ENCODE data around the gene PLEKHH2.

PLEKHH2 gene

DNA sequence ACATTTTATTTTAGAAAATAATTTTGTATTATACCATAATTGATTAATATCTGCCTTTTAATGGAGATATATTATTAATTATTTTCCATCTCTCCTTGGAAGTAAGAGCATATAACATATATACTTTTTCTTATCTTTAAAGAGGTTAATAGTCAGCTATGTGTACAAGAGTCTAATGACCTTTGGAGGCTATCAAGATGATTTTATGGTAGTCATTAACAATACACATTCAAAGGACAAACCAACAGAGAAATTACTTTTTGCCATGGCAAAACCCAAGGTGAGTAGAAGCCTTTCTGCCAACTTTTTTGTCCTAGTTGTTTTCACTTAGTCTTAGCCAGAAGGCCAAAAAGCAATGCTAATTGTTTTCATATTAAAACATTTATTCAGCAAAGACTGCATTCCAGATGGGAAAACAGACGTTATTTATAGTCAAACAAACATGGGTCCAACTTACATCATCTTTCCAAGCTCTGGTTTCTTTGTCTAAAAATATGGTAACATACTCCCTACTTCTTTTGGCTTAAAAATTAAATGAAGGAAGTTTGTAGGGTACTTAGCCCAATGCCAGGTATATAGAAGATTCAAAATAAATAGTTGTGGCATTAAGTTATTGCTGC, 127.1 kb downstream of the PLEKHH2 start:
- no peak for DNase-seq

DNA sequence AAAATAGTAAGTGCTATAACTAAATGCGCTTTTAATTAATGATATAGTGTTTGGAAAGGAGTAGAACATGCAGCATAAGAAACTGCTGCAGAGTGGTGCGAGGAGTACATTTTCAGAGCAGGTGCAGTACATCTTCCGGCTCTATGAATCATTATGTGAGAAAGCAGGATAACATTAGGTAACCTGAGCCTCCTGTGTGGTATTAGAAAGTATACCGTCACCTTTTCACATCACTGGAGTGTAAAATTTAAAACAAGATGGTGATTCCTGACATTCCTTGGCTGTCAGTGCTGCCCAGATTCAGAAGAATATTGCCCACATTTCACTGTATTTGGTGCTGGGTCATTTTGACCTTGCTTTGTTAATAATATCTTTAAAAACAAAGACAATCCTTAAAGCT, 128.9 kb downstream of the PLEKHH2 start:
- no peak for DNase-seq

DNA sequence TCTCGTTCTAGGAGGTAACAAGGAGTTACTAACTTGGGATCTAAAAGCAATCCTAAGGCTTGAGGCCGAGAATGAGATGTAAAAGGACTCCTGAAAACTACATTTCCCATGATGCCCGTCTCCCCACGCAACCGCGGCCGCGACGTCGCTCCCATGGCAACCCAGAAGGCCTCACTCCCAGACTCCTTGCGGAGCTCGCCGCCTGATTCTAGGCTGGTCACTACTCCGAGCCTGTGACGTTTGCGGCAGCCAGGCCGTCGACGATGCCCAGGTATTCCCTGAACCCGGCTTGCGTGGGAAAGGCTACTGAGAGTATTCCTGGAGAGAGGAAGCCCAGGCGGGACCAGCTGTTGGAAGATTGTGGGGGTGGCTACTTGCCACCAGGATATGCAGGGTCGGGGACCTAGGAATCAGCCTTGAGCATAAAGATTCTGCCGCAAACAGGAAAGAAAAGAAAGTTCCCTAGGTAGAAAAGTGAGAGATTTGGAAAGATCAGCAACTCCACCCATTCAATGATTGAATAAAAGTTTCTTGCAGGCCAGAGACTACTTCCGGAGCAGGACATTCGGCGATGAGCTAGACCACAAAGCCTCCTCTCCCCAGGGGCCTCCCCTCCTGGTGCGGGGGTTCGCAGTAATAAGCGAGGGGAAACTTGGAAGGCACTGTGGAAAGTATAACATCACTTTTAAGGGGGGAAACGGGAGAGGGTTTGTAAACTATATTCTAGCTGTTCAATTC, 137.0 kb downstream of the PLEKHH2 start, which contains the start of gene DYNC2LI1:
Gene DYNC2LI1 (plus strand): TSS at position 164 of the 738 bp plus-strand sequence. CDS start 100 bp downstream, at position 264.
- peak; percentile 77 for DNase-seq

DNA sequence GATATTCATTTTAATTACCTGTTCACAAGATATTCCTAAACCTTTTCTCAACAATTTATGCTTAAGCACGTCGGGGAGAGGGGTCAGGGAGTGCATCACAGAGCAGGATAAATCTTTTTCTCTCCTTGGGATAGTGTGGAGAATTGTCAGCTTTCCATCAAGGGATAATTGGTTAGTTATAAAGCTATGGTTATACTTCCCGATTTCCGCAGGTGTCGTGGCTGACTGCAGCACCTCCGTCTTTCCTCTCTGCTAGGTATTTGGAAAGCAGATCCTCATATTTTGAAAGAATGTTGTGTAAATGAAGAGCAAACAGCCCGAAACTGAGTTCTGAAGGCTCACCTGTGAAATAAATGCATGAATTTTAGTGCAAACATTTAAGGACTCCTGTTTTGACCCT, 137.6 kb downstream of the PLEKHH2 start:
- DNase-seq = no peak

DNA sequence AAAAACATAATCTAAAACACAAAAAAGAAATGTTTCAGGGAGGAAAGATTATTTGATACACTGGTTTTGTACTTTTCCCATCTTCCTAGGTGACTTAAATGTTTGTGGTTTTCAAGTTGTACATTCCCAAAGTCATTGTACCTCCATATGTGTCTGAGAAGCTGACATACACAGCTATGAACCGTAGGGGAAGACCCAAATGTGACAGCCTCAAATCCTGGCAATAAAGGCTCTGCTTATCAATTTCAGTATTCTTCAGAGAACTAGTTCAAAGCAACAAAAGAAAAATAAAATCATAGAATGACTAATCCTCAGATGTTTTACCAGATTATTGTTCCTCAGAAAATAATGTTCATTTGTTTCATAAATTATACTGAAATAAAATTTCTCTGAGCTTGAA, 139.3 kb downstream of the PLEKHH2 start:
- no peak for DNase-seq

DNA sequence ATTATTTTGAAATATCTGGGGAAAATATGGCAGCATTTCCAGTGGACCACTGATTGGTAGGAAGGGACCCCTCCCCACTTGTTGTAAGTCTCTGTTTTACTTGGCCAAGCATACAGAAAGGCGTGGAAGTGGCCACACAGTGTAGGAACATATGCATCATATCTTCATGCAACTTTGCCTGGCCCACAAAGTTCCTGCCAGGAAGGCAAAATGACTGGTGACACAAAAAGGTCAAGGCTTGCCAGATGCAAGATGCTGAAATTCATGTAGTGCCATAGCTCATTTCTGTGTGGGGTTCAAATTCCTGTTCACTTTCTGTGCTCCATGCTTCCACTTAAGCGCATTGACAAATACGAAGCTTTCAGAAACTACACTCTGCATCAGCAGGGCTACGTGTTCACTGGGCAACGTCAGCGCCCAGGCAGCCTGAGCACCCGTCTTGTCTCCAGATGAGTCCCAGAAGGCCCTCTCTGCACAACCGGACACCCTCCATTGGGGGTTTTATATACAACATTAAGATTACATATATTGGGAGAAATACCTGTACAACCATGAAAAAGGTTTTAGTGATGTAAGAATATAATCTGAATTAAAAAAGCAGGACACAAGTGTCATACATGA, 140.4 kb downstream of the PLEKHH2 start:
- no peak for DNase-seq

DNA sequence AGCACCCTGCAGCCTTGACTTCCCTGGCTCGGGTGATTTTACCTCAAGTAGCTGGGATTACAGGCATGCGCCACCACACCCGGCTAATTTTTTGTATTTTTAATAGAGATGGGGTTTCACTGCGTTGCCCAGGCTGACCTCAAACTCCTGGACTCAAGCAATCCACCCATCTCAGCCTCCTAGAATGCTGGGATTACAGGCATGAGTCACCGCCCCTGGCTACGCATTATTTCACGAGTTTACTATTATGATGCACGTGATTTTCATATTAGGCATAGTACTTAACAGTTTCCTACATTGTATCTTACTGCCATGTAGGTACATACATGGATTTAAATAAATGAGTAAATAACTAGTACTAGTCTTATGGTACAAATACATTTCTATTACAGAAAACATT, 141.2 kb downstream of the PLEKHH2 start:
- no peak for DNase-seq

DNA sequence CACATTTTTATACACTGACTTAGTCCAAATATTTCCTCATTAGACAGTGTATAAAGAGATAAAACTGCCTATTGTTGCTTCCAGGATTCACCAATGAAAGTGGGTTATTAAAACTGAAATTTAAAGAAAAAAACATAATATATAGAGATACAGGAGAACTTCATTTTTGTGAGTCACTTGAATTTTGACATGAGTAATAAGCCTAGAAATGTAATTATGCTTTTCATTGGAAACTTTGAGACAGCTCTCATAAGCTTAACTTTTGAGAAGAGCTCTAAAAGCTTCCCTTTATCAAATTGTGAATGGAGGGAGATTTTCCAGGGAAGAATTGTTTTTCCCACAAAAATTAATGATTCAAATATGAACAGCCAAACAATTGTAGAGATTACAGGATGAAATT, 150.8 kb downstream of the PLEKHH2 start:
- no peak for DNase-seq

DNA sequence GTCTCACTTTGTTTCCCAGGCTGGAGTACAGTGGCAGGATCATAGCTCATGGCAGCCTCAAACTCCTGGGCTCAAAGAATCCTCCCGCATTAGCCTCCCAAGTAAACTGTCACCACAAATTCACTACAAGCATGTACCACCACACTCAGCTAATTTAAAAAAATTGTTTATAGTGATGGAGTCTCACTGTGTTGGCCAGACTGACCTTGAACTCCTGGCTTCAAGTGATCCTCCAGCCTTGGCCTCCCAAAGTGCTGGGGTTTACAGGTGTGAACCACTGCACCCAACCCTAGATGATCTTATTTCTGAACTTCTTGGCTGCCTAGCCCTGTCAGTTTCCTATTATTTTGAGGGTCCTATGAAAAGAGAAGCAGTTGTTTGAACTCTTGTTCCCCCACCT, 151.6 kb downstream of the PLEKHH2 start:
- DNase-seq = no peak

DNA sequence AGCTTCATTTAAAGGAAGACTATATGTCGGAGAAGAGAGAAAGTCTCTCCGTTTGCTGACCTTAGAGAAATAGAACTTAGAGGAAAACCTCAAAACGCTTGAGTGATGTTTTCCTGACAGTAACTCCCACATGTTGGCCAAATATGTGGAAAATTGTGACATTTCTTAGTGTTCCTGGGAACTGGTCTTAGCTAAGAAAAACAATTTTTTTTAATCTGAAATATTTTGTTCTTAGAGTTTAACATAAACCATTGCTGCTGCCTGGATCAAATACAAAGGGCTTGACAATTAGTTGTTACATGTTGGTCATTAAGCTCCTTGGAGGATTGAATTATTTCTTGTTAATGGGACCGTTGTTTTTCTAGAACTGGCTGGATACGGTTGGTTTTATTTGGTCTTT, 153.1 kb downstream of the PLEKHH2 start:
- no peak for DNase-seq

DNA sequence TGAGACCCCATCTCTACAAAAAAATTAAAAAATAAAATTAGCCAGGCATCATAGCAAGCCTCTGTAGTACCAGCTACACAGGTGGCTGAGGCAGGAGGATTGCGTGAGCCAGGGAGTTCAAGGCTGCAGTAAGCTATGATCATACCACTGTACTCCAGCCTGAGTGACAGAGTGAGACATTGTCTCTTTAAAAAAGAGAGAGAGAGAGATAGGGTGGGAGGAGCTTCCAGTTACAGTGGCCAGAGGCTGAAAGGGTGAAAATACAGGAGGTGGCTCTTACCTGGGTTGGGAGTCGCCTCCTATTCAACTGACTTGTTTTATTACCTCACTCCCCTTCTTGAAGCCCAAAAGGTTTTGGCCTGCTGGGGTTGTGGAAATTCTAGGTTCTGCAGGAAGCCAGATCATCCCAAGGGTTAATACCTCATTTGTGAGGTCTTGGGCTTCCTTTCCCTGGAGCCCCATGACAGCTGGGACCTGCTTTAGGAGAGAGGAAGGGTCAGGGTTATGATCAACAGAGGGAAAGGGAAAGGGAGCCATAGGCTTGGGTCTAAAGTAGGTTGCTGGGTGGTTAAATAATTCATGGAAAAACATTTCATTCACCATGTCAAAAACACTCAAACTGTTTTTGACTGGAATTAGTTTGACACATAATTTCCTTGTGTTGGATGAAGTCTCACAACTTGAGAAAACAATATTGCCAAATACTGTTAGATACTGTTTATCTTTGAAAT, 154.1 kb downstream of the PLEKHH2 start:
- no peak for DNase-seq

DNA sequence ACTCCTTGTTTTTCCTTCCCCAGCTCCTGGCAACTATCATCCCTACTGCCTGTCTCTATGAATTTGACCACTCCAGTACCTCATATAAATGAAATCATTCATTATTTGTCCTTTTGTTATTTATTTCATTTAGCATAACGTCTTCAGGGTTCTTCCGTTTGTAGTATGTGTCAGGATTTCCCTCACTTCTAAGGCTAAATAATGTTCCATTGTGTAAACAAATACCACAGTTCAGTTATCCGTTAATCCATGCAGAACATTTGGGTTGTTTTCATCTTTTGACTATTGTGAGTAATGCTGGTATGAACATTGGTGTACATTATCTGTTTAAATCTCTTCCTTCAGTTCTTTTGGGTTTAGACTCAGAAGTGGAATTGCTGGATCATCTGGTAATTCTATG, 155.6 kb downstream of the PLEKHH2 start:
- DNase-seq = no peak

DNA sequence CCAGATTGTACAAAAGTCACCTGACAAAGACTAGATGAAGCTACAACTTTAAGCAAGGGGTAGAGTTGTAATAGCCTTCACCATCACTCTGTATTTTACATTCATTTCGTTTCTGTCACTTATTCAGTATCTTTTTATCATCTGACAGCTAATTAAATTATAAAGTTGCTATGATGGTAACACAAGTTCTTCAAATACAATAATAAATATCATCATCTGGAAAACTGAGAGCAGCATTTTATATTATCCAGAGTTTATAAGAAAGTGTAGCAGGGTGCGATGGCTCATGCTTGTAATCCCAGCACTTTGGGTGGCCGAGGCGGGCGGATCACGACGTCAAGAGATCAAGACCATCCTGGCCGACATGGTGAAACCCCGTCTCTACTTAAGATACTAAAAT, 157.9 kb downstream of the PLEKHH2 start:
- DNase-seq = no peak

DNA sequence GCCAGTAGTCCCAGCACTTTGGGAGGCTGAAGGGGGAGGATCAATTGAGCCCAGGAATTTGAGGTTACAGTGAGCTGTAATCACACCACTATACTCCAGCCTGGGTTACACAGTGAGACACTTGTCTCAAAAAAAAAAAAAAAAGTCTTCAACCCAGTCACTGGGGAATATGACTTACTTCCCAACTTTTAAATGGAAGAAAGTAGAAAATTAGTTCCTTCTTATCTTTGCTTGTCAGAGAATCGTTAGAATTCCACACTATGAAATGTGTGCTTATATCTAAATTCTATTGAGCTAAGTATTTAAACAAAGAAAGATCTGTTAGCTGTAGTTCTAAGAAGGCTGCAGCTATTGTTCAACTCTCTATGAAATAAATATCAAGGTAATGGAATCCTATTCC, 159.1 kb downstream of the PLEKHH2 start:
- no peak for DNase-seq

DNA sequence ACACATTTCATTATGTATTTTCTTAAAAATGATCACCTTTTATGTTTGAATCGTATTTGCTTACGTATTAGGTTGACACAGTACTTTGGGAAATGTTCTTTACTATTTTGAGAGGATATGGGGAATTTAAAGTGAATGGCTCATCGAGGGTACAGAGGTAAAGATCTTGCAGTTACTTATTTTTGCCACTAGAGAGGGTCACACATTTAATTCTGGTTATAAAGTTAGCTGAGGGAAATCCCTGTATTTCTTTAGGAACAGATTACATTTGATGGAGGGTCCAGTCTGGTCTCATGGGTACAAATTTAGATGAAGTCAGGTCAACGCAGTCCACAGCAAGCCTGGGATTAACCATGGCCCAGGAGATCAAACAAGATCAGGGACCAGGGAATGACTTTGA, 161.2 kb downstream of the PLEKHH2 start:
- DNase-seq = no peak

DNA sequence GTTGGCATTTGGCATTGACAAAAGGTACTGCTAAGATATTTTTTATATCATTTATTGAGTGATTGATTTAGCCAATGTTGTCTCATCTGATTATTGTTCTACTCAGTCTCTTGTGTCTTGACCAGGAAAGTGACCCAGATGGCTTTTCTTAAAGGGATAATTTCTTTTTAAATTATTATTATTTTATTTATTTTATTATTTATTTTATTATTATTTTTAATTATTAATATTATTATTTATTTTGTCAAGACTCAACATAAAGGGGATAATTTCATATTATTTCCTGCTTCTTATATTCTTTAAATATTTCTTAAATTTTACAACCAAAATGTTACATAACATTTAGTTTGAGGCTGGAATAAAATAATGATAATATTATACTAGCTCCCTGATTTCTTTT, 163.8 kb downstream of the PLEKHH2 start:
- no peak for DNase-seq

DNA sequence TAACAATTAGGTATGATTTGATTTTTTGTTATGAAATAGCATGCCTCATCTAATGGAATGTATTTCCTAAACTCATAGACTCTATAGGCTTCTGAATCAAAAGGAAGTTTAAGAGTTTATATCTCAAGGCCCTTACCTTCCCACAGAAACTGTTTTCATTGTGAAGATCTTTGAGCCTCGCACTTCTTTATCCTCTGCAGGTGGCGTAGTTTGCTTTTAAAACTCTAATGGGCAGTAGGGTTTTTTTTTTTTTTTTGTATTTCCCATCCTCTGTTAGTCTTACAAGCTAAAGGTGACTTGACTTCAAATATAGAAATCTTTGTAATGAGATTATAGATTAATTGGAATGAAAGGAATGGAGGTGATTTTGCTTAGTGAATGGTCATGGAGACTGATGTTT, 165.1 kb downstream of the PLEKHH2 start:
- DNase-seq = no peak

DNA sequence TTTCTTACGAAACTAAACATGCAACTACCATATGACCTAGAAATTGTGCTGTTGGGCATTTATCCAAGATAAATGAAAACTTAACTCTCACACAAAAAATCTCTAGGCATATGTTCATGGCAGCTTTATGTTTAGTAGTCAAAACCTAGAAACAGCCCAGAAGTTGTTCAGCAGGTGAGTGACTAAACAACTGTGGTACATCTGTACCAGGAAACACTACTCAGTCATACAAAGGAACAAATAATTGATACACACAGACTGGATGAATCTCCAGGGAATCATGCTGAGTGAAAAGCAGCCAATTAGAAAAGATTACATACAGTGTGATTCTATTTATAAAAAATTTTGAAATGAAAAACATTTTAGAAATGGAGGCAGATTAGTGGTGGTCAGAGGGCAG, 166.1 kb downstream of the PLEKHH2 start:
- DNase-seq = no peak

DNA sequence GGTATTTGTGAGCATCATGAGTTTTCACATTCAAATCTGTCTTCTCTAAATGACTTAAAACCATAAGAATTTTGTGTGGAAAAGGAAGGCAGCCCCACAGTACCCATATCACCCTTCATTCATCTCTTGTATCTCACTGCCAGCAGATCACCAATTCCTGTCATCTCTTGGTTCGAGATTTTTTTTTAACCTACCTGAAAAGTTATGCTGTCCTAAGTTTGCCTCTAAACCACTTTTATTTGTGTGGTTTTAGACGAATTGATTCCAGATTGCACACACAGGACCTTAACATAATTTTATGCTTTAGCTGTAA, 169.6 kb downstream of the PLEKHH2 start:
- no peak for DNase-seq

DNA sequence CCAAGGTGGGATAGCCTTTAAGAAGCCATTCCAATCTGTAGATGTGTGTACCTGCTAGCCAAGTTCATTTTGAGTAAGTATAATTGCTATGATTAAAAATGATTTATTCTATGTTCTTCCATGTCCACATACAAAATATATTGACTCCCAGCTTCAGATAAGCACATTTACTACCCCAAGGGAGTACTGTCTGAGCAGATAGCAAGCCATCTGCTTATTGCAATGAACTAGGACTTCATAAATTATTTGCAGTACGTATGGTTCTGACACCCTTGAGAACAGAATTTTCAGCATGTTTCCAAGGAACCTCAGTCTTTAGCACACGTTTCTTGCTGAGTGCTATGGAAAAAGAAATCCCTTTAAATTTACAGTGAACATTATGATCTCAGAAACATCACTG, 173.4 kb downstream of the PLEKHH2 start:
- no peak for DNase-seq

DNA sequence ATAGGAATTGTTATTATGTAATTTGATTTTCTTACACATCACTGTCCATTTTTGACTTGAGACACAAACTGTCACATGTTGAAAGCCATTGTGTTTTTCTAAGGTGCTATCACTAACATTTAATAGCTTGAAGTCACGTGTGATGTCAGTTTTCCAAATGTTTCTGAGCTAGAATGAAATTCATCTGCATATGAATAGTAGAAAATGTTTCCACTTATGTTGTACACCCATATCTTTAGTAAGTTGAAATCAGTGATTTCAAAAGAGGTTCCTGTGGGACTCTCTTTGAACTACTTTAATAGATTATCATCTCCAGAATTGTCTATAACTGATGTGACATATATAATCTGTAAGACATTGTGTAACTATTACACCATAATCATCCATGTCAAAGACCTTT, 173.8 kb downstream of the PLEKHH2 start:
- DNase-seq = no peak

DNA sequence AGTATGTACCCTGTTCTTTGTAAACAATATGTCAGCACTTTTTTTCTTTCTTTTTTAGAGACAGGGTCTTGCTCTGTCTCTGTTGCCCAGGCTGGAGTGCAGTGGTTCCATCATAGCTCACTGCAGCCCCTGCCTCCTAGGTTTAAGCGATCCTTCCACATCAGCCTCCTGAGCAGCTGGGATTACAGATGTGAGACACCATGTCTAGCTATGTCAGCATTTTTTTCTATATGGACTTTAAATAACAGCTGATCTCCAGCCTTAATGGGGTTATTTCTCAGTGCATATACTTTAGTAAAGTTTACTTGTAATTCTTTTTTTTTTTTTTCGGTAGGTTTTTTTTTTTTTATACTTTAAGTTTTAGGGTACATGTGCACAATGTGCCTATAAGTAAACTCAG, 174.9 kb downstream of the PLEKHH2 start:
- no peak for DNase-seq

DNA sequence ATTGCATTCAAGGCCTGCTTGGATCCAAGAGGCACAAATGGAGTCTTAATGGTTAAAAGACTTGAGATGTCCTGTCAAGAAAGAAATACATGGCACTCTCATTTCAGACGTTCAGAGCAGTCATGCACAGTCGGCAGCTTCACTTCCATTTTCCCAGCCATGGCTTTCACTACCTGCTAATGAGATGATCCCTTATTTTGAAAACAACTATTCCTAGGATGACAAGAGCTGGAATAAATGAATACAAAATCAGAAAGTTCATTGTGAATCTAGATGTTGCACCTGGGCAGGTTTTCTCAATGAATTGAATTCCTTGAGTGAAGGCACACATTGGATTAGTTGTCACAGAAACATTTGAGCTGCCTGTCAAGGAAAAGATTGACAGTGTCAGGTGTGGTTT, 175.9 kb downstream of the PLEKHH2 start:
- DNase-seq = no peak

DNA sequence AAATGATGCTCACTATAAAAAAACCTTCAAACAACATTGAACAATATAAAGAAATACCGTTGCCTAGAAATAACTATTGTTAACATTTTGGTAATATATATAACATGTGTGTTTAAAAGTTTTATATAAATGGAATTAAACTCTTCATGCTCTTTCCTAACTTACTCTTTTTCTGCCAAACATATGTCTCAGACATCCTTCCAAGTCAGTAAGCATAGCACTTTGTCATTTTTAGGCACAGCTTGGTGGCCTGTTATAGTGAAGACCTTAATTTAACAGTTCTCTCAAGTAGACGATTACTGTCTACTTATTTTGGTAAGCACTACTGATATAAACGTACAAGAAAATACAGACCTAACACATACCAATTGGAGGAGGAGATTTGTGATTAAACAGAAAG, 177.7 kb downstream of the PLEKHH2 start:
- no peak for DNase-seq
